ENCODE data around the gene PDILT. TPM values are rescaled to one million over a fixed set of nuclear protein-coding genes. Genes with fewer than 3 reads are reported as not detected.
"Not testable (repeated sequence)": the region's sequence is repeated elsewhere in the genome, so short reads cannot be mapped to it uniquely, and the experiment has no call there.

The PDILT gene
- total RNA-seq, 1 experiment from 2014 or later = not detected

DNA sequence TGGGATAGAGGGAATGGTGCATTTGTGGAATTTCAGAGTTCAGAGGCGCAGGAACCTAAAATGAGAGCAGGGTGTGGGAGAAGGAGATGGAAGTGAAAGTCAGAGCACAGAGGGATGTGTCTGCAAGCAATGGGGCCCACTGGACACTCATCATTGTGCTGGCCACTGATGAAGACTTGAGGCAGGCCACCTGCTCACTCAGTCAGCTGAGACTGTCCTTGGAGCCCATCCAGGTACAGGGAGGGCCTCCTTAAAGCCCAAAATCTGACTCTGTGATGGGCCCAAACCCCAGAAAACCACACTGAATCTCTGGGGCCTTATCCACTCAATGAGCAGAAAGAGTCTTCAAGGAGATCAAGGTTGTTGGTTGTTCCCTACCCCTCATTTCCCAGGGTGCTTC is 82.9 kb downstream of the PDILT start (continued):
- TF ChIP-seq, protein P1, sequence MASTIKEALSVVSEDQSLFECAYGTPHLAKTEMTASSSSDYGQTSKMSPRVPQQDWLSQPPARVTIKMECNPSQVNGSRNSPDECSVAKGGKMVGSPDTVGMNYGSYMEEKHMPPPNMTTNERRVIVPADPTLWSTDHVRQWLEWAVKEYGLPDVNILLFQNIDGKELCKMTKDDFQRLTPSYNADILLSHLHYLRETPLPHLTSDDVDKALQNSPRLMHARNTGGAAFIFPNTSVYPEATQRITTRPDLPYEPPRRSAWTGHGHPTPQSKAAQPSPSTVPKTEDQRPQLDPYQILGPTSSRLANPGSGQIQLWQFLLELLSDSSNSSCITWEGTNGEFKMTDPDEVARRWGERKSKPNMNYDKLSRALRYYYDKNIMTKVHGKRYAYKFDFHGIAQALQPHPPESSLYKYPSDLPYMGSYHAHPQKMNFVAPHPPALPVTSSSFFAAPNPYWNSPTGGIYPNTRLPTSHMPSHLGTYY (CRISPR knock-in tag; IDR thresholded peaks at IDR 0.05) = no peak
- TF ChIP-seq, protein P2, sequence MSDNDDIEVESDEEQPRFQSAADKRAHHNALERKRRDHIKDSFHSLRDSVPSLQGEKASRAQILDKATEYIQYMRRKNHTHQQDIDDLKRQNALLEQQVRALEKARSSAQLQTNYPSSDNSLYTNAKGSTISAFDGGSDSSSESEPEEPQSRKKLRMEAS (CRISPR knock-in tag; IDR thresholded peaks at IDR 0.05) = no peak
- TF ChIP-seq, protein P3, sequence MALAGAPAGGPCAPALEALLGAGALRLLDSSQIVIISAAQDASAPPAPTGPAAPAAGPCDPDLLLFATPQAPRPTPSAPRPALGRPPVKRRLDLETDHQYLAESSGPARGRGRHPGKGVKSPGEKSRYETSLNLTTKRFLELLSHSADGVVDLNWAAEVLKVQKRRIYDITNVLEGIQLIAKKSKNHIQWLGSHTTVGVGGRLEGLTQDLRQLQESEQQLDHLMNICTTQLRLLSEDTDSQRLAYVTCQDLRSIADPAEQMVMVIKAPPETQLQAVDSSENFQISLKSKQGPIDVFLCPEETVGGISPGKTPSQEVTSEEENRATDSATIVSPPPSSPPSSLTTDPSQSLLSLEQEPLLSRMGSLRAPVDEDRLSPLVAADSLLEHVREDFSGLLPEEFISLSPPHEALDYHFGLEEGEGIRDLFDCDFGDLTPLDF (CRISPR knock-in tag; IDR thresholded peaks at IDR 0.05) = no peak

DNA sequence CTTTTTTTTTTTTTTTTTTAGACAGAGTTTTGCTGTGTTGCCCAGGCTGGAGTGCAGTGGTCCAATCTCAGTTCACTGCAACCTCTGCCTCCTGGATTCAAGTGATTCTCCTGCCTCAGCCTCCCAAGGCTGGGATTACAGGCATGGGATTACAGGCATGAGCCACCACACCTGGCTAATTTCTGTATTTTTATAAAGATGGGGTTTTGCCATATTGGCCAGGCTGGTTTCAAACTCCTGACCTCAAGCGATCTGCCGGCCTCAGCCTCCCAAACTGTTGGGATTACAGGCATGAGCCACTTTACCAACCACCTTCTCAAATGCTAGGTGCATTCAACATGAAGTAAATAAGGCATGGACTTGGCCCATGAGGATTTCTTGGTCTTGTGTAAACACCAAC is 83.5 kb downstream of the PDILT start:
- CTCF ChIA-PET; DNase-seq (ENCODE audit: low spot score); H3K9me3 Mint-ChIP-seq; H3K4me3 Mint-ChIP-seq; H3K27me3 Mint-ChIP-seq (ENCODE audit: low read depth); POLR2A ChIA-PET; ATAC-seq; H3K27ac Mint-ChIP-seq; H3K4me1 Mint-ChIP-seq; H3K36me3 Mint-ChIP-seq: not testable (repeated sequence)

DNA sequence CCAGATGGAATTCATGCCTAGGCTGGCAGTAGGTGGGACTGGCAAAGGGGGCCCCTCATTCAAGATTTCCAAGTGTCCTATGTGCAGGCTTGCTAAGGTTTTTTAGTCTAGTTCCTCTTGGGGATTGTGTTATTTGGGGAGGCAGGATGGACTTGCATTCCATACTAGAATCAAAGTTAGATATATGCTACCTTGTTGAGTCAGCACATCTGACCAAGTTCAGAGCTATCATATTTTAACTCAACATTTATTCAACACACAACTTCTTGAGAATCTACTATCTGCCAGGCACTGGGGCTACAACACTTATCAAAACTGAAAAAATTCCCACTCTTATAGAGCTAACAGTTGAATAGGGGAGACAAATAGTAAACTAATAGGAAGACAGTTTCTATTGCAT is 83.9 kb downstream of the PDILT start:
- no peaks in the 10 kb centered on the region for H3K27me3 Mint-ChIP-seq (ENCODE audit: low read depth)
- CTCF ChIA-PET = no interaction called here
- H3K4me1 Mint-ChIP-seq = peaks cover 5% of the 10 kb centered on the region; the same call in 1 of the 2 replicates
- no peak overlapping the region for H3K27ac Mint-ChIP-seq
- no peak overlapping the region for H3K4me3 Mint-ChIP-seq
- TF ChIP-seq, protein P4, sequence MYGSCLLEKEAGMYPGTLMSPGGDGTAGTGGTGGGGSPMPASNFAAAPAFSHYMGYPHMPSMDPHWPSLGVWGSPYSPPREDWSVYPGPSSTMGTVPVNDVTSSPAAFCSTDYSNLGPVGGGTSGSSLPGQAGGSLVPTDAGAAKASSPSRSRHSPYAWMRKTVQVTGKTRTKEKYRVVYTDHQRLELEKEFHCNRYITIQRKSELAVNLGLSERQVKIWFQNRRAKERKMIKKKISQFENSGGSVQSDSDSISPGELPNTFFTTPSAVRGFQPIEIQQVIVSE (CRISPR knock-in tag; IDR thresholded peaks at IDR 0.05; ENCODE audit: borderline replicate concordance) = no peak
- TF ChIP-seq EMX1 (CRISPR knock-in tag; IDR thresholded peaks at IDR 0.05) (no peak), ZNF317 (CRISPR knock-in tag; IDR thresholded peaks at IDR 0.05; ENCODE audit: borderline replicate concordance, low read depth) (no peak), ZNF219 (CRISPR knock-in tag; IDR thresholded peaks at IDR 0.05; ENCODE audit: borderline replicate concordance) (no peak)
- TF ChIP-seq, protein P5, sequence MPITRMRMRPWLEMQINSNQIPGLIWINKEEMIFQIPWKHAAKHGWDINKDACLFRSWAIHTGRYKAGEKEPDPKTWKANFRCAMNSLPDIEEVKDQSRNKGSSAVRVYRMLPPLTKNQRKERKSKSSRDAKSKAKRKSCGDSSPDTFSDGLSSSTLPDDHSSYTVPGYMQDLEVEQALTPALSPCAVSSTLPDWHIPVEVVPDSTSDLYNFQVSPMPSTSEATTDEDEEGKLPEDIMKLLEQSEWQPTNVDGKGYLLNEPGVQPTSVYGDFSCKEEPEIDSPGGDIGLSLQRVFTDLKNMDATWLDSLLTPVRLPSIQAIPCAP (CRISPR knock-in tag; IDR thresholded peaks at IDR 0.05) = no peak
- ATAC-seq (no peak), DNase-seq (ENCODE audit: low spot score) (no peak)
- no peaks in the 10 kb centered on the region for H3K9me3 Mint-ChIP-seq
- POLR2A ChIA-PET = no interaction called here
- H3K36me3 Mint-ChIP-seq = no peaks in the 10 kb centered on the region

DNA sequence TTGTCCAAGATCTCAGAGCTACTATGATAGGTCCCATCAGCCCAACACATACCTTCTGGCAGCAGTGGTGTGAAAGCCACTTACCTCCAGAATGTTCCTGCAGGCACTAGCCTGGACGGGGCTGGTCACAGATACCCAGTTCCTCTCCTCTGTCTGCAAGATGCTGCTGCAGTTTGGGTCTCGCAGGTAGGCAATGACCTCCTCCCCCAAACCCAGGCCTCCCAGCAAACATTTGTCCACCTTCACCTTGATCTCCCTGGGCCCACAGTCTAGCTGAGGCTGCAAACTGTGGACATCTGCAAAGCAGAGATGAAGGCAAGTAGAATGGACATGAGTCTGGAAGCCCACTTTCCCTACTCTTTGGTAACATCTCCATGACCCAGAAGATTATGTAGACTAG is 84.4 kb downstream of the PDILT start:
- ATAC-seq (no peak), DNase-seq (ENCODE audit: low spot score) (no peak)
- H3K4me3 Mint-ChIP-seq = no peak overlapping the region
- no peaks in the 10 kb centered on the region for H3K27me3 Mint-ChIP-seq (ENCODE audit: low read depth)
- no peaks in the 10 kb centered on the region for H3K36me3 Mint-ChIP-seq
- peaks cover 9% of the 10 kb centered on the region for H3K4me1 Mint-ChIP-seq
- no peaks in the 10 kb centered on the region for H3K9me3 Mint-ChIP-seq
- no peak overlapping the region for H3K27ac Mint-ChIP-seq
- ChIA-PET POLR2A (no interaction called here), CTCF (no interaction called here)
- TF ChIP-seq NFATC4 (CRISPR knock-in tag; IDR thresholded peaks at IDR 0.05) (no peak), SMAD4 (CRISPR knock-in tag; IDR thresholded peaks at IDR 0.05) (no peak), GRHL2 (CRISPR knock-in tag; IDR thresholded peaks at IDR 0.05; ENCODE audit: insufficient replicate concordance, severe bottlenecking) (no peak), CREB1 (CRISPR knock-in tag; IDR thresholded peaks at IDR 0.05) (no peak), OVOL2 (CRISPR knock-in tag; IDR thresholded peaks at IDR 0.05; ENCODE audit: borderline replicate concordance) (no peak), ELF4 (CRISPR knock-in tag; IDR thresholded peaks at IDR 0.05; ENCODE audit: low read depth) (no peak)
- TF ChIP-seq, protein P2 (CRISPR knock-in tag; IDR thresholded peaks at IDR 0.05) = no peak
- TF ChIP-seq, protein P3 (CRISPR knock-in tag; IDR thresholded peaks at IDR 0.05) = no peak
- TF ChIP-seq, protein P6, sequence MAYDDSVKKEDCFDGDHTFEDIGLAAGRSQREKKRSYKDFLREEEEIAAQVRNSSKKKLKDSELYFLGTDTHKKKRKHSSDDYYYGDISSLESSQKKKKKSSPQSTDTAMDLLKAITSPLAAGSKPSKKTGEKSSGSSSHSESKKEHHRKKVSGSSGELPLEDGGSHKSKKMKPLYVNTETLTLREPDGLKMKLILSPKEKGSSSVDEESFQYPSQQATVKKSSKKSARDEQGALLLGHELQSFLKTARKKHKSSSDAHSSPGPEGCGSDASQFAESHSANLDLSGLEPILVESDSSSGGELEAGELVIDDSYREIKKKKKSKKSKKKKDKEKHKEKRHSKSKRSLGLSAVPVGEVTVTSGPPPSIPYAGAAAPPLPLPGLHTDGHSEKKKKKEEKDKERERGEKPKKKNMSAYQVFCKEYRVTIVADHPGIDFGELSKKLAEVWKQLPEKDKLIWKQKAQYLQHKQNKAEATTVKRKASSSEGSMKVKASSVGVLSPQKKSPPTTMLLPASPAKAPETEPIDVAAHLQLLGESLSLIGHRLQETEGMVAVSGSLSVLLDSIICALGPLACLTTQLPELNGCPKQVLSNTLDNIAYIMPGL (CRISPR knock-in tag; IDR thresholded peaks at IDR 0.05) = no peak
- TF ChIP-seq, protein P7, sequence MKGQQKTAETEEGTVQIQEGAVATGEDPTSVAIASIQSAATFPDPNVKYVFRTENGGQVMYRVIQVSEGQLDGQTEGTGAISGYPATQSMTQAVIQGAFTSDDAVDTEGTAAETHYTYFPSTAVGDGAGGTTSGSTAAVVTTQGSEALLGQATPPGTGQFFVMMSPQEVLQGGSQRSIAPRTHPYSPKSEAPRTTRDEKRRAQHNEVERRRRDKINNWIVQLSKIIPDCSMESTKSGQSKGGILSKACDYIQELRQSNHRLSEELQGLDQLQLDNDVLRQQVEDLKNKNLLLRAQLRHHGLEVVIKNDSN (CRISPR knock-in tag; IDR thresholded peaks at IDR 0.05) = no peak
- TF ChIP-seq, protein P8, sequence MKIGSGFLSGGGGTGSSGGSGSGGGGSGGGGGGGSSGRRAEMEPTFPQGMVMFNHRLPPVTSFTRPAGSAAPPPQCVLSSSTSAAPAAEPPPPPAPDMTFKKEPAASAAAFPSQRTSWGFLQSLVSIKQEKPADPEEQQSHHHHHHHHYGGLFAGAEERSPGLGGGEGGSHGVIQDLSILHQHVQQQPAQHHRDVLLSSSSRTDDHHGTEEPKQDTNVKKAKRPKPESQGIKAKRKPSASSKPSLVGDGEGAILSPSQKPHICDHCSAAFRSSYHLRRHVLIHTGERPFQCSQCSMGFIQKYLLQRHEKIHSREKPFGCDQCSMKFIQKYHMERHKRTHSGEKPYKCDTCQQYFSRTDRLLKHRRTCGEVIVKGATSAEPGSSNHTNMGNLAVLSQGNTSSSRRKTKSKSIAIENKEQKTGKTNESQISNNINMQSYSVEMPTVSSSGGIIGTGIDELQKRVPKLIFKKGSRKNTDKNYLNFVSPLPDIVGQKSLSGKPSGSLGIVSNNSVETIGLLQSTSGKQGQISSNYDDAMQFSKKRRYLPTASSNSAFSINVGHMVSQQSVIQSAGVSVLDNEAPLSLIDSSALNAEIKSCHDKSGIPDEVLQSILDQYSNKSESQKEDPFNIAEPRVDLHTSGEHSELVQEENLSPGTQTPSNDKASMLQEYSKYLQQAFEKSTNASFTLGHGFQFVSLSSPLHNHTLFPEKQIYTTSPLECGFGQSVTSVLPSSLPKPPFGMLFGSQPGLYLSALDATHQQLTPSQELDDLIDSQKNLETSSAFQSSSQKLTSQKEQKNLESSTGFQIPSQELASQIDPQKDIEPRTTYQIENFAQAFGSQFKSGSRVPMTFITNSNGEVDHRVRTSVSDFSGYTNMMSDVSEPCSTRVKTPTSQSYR (CRISPR knock-in tag; IDR thresholded peaks at IDR 0.05) = no peak
- TF ChIP-seq, protein P9, sequence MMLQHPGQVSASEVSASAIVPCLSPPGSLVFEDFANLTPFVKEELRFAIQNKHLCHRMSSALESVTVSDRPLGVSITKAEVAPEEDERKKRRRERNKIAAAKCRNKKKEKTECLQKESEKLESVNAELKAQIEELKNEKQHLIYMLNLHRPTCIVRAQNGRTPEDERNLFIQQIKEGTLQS (CRISPR knock-in tag; conservative IDR thresholded peaks at IDR 0.05) = no peak
